PC-9 (cell line): ENCODE measurements around the gene SPOCK2. TPM values are rescaled to one million over a fixed set of nuclear protein-coding genes. Genes with fewer than 3 reads are reported as not detected.

Experiments used
- BruUV-seq: library from RNA; stranded (reverse); fragments of 400-500 nt; replicated peaks from 2 replicates; lab custom pipeline; 2021; lab: Mats Ljungman, UMichigan
- CTCF ChIA-PET: fragments of 300-600 bp; sonication (Branson Sonifier 250); formaldehyde crosslinking; loops from one replicate; lab custom pipeline; 2022; ENCODE audit warnings: antibody characterized with exemption; lab: Charles Lee
- POLR2A ChIA-PET: fragments of 300-600 bp; sonication (Branson Sonifier 250); formaldehyde crosslinking; loops from one replicate; lab custom pipeline; 2022; ENCODE audit warnings: antibody characterized with exemption; ENCODE audit not compliant: unreplicated experiment; lab: Charles Lee
- DNase-seq, 2 experiments: peaks; one replicate each; pipeline versions ENCODE4 v3.0.0 to v3.0.0-alpha.2; 2015 to 2022; ENCODE audit warnings: mixed read lengths in 1 of 2
- H2AFZ ChIP-seq: fragments of 200-600 bp; sonication (generic); 2 replicates; pipeline ENCODE4 v1.8.1; 2017; ENCODE audit warnings: antibody characterized with exemption
- H3F3A ChIP-seq: fragments of 200-600 bp; sonication (generic); 2 replicates; pipeline ENCODE4 v1.8.1; 2017; ENCODE audit warnings: antibody characterized with exemption, mild to moderate bottlenecking, low read depth; ENCODE audit not compliant: insufficient read depth
- H3K27ac ChIP-seq: fragments of 200-600 bp; sonication (generic); 2 replicates; pipeline ENCODE4 v1.6.1; 2016; ENCODE audit warnings: mixed run types
- H3K27me3 ChIP-seq: fragments of 200-600 bp; sonication (generic); 2 replicates; pipeline ENCODE4 v1.6.1; 2016; ENCODE audit warnings: low read depth, mixed run types; ENCODE audit not compliant: insufficient read depth
- H3K36me3 ChIP-seq: fragments of 200-600 bp; sonication (generic); 2 replicates; pipeline ENCODE4 v1.6.1; 2016; ENCODE audit warnings: low read depth, mixed run types
- H3K4me1 ChIP-seq: fragments of 200-600 bp; sonication (generic); replicated peaks from 2 replicates; pipeline ENCODE4 v1.6.1; 2016; ENCODE audit warnings: mixed run types; ENCODE audit not compliant: insufficient read depth
- H3K4me2 ChIP-seq: fragments of 200-600 bp; sonication (generic); 2 replicates; pipeline ENCODE4 v1.6.1; 2017; ENCODE audit warnings: mixed run types
- H3K4me3 ChIP-seq: fragments of 200-600 bp; sonication (generic); 2 replicates; pipeline ENCODE4 v1.6.1; 2016; ENCODE audit warnings: mixed run types
- H3K79me2 ChIP-seq: fragments of 200-600 bp; sonication (generic); 2 replicates; pipeline ENCODE4 v1.6.1; 2017; ENCODE audit warnings: low read depth, mixed run types
- H3K9me2 ChIP-seq: fragments of 200-600 bp; sonication (generic); 2 replicates; pipeline ENCODE4 v1.8.1; 2017; ENCODE audit warnings: mild to moderate bottlenecking; ENCODE audit not compliant: insufficient read depth
- H3K9me3 ChIP-seq: fragments of 200-600 bp; sonication (generic); 2 replicates; pipeline ENCODE4 v1.8.1; 2016; ENCODE audit warnings: low read depth; ENCODE audit not compliant: insufficient read depth
- H4K20me1 ChIP-seq: fragments of 200-600 bp; sonication (generic); 2 replicates; pipeline ENCODE4 v1.8.1; 2017; ENCODE audit not compliant: insufficient read depth
- EZH2 ChIP-seq: fragments of 200-600 bp; sonication (generic); IDR thresholded peaks from 2 replicates; pipeline ENCODE4 v1.8.0; 2017; ENCODE audit warnings: antibody characterized with exemption, low read depth
- intact Hi-C: fragments of 100-400 bp; cut with micrococcal nuclease; formaldehyde crosslinking; loops from one replicate; pipeline ENCODE4 v1.10.0; 2022; ENCODE audit not compliant: unreplicated experiment
- total RNA-seq: library from RNA; stranded (reverse); gene quantifications from 2 replicates; pipeline ENCODE4 v1.2.3, GENCODE V29; 2021
- TF ChIP-seq, protein P1 (sequence below): fragments of 200-600 bp; sonication (generic); conservative IDR thresholded peaks from 2 replicates; pipeline ENCODE4 v1.6.1; 2017; ENCODE audit warnings: mixed run types, antibody characterized with exemption, mild to moderate bottlenecking, moderate library complexity

The SPOCK2 gene
- total RNA-seq, 1 experiment from 2014 or later: 5.3 TPM

- Histone ChIP-seq H3K9me2 (no peaks in the 10 kb centered on the region), H4K20me1 (no peaks in the 10 kb centered on the region), H3K27me3 (no peaks in the 10 kb centered on the region), H3K9me3 (no peaks in the 10 kb centered on the region), H3F3A (peaks cover 27% of the 10 kb centered on the region), H2AFZ (no peak overlapping the region), H3K27ac (no peak overlapping the region), H3K4me1 (peaks cover 16% of the 10 kb centered on the region; the same call in 1 of the 2 replicates), H3K4me3 (no peak overlapping the region), H3K36me3 (peaks cover 22% of the 10 kb centered on the region), H3K4me2 (no peak overlapping the region), H3K79me2 (no peaks in the 10 kb centered on the region)
- TF ChIP-seq, protein P1, sequence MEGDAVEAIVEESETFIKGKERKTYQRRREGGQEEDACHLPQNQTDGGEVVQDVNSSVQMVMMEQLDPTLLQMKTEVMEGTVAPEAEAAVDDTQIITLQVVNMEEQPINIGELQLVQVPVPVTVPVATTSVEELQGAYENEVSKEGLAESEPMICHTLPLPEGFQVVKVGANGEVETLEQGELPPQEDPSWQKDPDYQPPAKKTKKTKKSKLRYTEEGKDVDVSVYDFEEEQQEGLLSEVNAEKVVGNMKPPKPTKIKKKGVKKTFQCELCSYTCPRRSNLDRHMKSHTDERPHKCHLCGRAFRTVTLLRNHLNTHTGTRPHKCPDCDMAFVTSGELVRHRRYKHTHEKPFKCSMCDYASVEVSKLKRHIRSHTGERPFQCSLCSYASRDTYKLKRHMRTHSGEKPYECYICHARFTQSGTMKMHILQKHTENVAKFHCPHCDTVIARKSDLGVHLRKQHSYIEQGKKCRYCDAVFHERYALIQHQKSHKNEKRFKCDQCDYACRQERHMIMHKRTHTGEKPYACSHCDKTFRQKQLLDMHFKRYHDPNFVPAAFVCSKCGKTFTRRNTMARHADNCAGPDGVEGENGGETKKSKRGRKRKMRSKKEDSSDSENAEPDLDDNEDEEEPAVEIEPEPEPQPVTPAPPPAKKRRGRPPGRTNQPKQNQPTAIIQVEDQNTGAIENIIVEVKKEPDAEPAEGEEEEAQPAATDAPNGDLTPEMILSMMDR: no peak
- TF ChIP-seq EZH2: no peak
- ChIA-PET CTCF (interaction anchor here (0.6 kb wide), 1 partner anchor 123 kb away, joined by 8 read pairs; no protein-coding TSS in a partner anchor), POLR2A (no interaction called here)
- BruUV-seq: no TSS peak
- DNase-seq: no peak
- intact Hi-C loops: no loop called here
Measured at GRCh38 chr10:72134785-72135767, 46.7 kb upstream of the SPOCK2 start.

DNA sequence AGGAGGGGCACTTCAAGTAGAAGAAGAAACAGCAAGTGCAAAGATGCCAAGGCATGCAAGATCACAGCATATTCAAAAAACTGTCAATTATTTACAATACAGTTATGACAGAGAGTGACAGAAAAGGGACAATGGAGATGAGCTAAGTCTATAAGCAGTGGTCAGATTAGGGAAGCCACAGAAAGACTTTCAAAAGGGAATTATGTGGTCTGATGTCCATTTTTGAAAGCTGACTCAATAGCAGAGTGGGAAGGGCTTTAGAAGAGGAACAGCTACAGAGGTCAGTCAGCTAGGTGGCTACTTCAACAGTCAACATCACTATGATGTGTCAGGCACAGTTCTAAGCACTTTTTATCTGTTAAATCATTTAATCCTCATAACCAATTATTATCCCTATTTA is 45.2 kb upstream of the SPOCK2 start:
- H3K4me3 ChIP-seq: no peak overlapping the region
- peaks cover 19% of the 10 kb centered on the region; the same call in 1 of the 2 replicates for H3F3A ChIP-seq
- H3K4me2 ChIP-seq: no peak overlapping the region
- no peaks in the 10 kb centered on the region for H3K9me2 ChIP-seq
- BruUV-seq: no TSS peak
- peaks cover 16% of the 10 kb centered on the region; the same call in 1 of the 2 replicates for H3K4me1 ChIP-seq
- H3K36me3 ChIP-seq: peaks cover 22% of the 10 kb centered on the region
- ChIA-PET POLR2A (no interaction called here), CTCF (interaction anchor here (0.6 to 0.7 kb wide), 2 partner anchors 85 to 237 kb away, joined by 3 to 4 read pairs; no protein-coding TSS in a partner anchor)
- no peaks in the 10 kb centered on the region for H4K20me1 ChIP-seq
- no peak overlapping the region for H3K27ac ChIP-seq
- TF ChIP-seq, protein P1: no peak
- TF ChIP-seq EZH2: no peak
- no peaks in the 10 kb centered on the region for H3K79me2 ChIP-seq
- H3K27me3 ChIP-seq: no peaks in the 10 kb centered on the region
- no peaks in the 10 kb centered on the region for H3K9me3 ChIP-seq
- DNase-seq: peak in 1 of 2 experiments; percentile 39
- no peak overlapping the region for H2AFZ ChIP-seq
- intact Hi-C loops: no loop called here

DNA sequence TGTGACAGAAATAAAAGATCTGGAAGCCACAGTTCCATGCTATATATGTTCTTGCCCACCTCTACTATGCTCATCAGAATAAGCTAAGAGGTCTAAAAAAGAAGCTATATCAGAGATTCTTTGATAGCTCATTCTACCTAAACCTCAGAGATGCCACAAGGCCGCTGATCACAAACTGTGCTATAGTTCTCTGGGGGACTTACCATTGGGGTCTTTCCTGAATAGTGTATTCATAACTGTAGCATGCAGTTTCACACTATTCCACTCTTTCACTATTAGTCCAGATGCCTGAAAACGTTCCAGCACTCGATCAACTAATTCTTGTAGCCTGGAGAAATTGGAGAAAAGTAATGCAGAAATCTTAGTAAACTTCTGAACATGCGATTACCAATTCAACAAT is 44.5 kb upstream of the SPOCK2 start:
- H4K20me1 ChIP-seq: no peaks in the 10 kb centered on the region
- BruUV-seq: no TSS peak
- POLR2A ChIA-PET: no interaction called here
- H3F3A ChIP-seq: peaks cover 19% of the 10 kb centered on the region; the same call in 1 of the 2 replicates
- DNase-seq: no peak
- H3K4me3 ChIP-seq: no peak overlapping the region
- intact Hi-C loops: no loop called here
- H3K36me3 ChIP-seq: peaks cover 23% of the 10 kb centered on the region
- H2AFZ ChIP-seq: no peak overlapping the region
- H3K9me3 ChIP-seq: no peaks in the 10 kb centered on the region
- no peak overlapping the region for H3K4me2 ChIP-seq
- no peaks in the 10 kb centered on the region for H3K79me2 ChIP-seq
- TF ChIP-seq, protein P1: no peak
- TF ChIP-seq EZH2: no peak
- peaks cover 16% of the 10 kb centered on the region; the same call in 1 of the 2 replicates for H3K4me1 ChIP-seq
- CTCF ChIA-PET: no interaction called here
- H3K9me2 ChIP-seq: no peaks in the 10 kb centered on the region
- no peaks in the 10 kb centered on the region for H3K27me3 ChIP-seq
- no peak overlapping the region for H3K27ac ChIP-seq
